ENCODE measurements around the gene HDHD5. TPM values are rescaled to one million over a fixed set of nuclear protein-coding genes. Genes with fewer than 3 reads are reported as not detected.

Gene HDHD5
- total RNA-seq, 1 experiment from 2014 or later: 37.2 TPM

GRCh38 chr22:17108256-17109112 is 50.6 kb downstream of the HDHD5 start:
- Histone ChIP-seq H3K36me3 (ENCODE audit: control insufficient read depth, insufficient read depth, low read length) (no peaks in the 10 kb centered on the region), H3K27ac (ENCODE audit: low read length) (no peak overlapping the region), H3K27me3 (ENCODE audit: control insufficient read depth, insufficient read depth, low read length) (no peaks in the 10 kb centered on the region), H3K4me1 (ENCODE audit: control insufficient read depth, insufficient read depth, low read length) (no peaks in the 10 kb centered on the region), H3K4me3 (ENCODE audit: low read depth in 2 of 2, low read length in 2 of 2) (no peak overlapping the region), H3K9me3 (ENCODE audit: control insufficient read depth, insufficient read depth, low read depth, low read length) (no peaks in the 10 kb centered on the region)
- TF ChIP-seq POLR2AphosphoS5 (IDR thresholded peaks at IDR 0.05; ENCODE audit: low read depth, low read length): no peak
- TF ChIP-seq, protein P1, sequence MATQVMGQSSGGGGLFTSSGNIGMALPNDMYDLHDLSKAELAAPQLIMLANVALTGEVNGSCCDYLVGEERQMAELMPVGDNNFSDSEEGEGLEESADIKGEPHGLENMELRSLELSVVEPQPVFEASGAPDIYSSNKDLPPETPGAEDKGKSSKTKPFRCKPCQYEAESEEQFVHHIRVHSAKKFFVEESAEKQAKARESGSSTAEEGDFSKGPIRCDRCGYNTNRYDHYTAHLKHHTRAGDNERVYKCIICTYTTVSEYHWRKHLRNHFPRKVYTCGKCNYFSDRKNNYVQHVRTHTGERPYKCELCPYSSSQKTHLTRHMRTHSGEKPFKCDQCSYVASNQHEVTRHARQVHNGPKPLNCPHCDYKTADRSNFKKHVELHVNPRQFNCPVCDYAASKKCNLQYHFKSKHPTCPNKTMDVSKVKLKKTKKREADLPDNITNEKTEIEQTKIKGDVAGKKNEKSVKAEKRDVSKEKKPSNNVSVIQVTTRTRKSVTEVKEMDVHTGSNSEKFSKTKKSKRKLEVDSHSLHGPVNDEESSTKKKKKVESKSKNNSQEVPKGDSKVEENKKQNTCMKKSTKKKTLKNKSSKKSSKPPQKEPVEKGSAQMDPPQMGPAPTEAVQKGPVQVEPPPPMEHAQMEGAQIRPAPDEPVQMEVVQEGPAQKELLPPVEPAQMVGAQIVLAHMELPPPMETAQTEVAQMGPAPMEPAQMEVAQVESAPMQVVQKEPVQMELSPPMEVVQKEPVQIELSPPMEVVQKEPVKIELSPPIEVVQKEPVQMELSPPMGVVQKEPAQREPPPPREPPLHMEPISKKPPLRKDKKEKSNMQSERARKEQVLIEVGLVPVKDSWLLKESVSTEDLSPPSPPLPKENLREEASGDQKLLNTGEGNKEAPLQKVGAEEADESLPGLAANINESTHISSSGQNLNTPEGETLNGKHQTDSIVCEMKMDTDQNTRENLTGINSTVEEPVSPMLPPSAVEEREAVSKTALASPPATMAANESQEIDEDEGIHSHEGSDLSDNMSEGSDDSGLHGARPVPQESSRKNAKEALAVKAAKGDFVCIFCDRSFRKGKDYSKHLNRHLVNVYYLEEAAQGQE (IDR thresholded peaks at IDR 0.05; ENCODE audit: insufficient read depth in 1 of 2, low read depth in 2 of 2, low read length in 1 of 2): no peak
- TF ChIP-seq CTCF (IDR thresholded peaks at IDR 0.05): no peak
- TF ChIP-seq SIN3A (IDR thresholded peaks at IDR 0.05; ENCODE audit: borderline replicate concordance, insufficient read depth, low read depth, low read length): no peak
- no peak for TF ChIP-seq TCF7L2 (IDR thresholded peaks at IDR 0.05; ENCODE audit: low read depth, low read length)
- no TSS peak for BruUV-seq (replicated peaks)
- DNase-seq (ENCODE audit: low read depth, low spot score) (no peak), ATAC-seq (no peak)
- in situ Hi-C loops (cut with HindIII; ENCODE audit: low pct_unique_long_range_greater_than_20kb, low sequenced_read_pairs): no loop called here
- POLR2A ChIA-PET: no interaction called here
- intact Hi-C loops (cut with micrococcal nuclease; ENCODE audit: unreplicated experiment): no loop called here
- CTCF ChIA-PET: no interaction called here

GRCh38 chr22:17107547-17107810 is 51.6 kb downstream of the HDHD5 start:
- Histone ChIP-seq H3K4me1 (ENCODE audit: control insufficient read depth, insufficient read depth, low read length) (no peaks in the 10 kb centered on the region), H3K27me3 (ENCODE audit: control insufficient read depth, insufficient read depth, low read length) (no peaks in the 10 kb centered on the region), H3K27ac (ENCODE audit: low read length) (no peak overlapping the region), H3K9me3 (ENCODE audit: control insufficient read depth, insufficient read depth, low read depth, low read length) (no peaks in the 10 kb centered on the region), H3K4me3 (ENCODE audit: low read depth in 2 of 2, low read length in 2 of 2) (no peak overlapping the region), H3K36me3 (ENCODE audit: control insufficient read depth, insufficient read depth, low read length) (no peaks in the 10 kb centered on the region)
- TF ChIP-seq TCF7L2 (IDR thresholded peaks at IDR 0.05; ENCODE audit: low read depth, low read length) (no peak), CTCF (IDR thresholded peaks at IDR 0.05) (no peak), POLR2AphosphoS5 (IDR thresholded peaks at IDR 0.05; ENCODE audit: low read depth, low read length) (no peak), SIN3A (IDR thresholded peaks at IDR 0.05; ENCODE audit: borderline replicate concordance, insufficient read depth, low read depth, low read length) (no peak)
- TF ChIP-seq, protein P1 (IDR thresholded peaks at IDR 0.05; ENCODE audit: insufficient read depth in 1 of 2, low read depth in 2 of 2, low read length in 1 of 2): no peak
- ChIA-PET POLR2A (no interaction called here), CTCF (no interaction called here)
- in situ Hi-C loops (cut with HindIII; ENCODE audit: low pct_unique_long_range_greater_than_20kb, low sequenced_read_pairs): no loop called here
- no TSS peak for BruUV-seq (replicated peaks)
- no peak for ATAC-seq
- intact Hi-C loops (cut with micrococcal nuclease; ENCODE audit: unreplicated experiment): no loop called here
- no peak for DNase-seq (ENCODE audit: low read depth, low spot score)

Measured in Panc1 (cell line).